IPS DF 4.7 (cell line): Measurements from ENCODE around the gene EXO5.
"Not testable (repeated sequence)": the region's sequence is repeated elsewhere in the genome, so short reads cannot be mapped to it uniquely, and the experiment has no call there.

Source experiments
- DNase-seq: peaks from one replicate; pipeline ENCODE4 v3.0.0-alpha.2; 2013; ENCODE audit warnings: low spot score; ENCODE audit errors: extremely low read depth

Gene EXO5

GRCh38 chr1:40546957-40547356, 38.4 kb downstream of the EXO5 start:
- no peak for DNase-seq

GRCh38 chr1:40553017-40553416, 44.5 kb downstream of the EXO5 start:
- no peak for DNase-seq

- DNase-seq = not testable (repeated sequence)
Measured at GRCh38 chr1:40554807-40555206, 46.2 kb downstream of the EXO5 start.

GRCh38 chr1:40556121-40556520, 47.6 kb downstream of the EXO5 start:
- no peak for DNase-seq

- DNase-seq = not testable (repeated sequence)
Measured at GRCh38 chr1:40558241-40558640, 49.7 kb downstream of the EXO5 start.

GRCh38 chr1:40562185-40562584, 53.6 kb downstream of the EXO5 start:
- no peak for DNase-seq

GRCh38 chr1:40563266-40563665, 54.7 kb downstream of the EXO5 start:
- DNase-seq = no peak

- DNase-seq = no peak
Measured at GRCh38 chr1:40564506-40564905, 55.9 kb downstream of the EXO5 start.

GRCh38 chr1:40564913-40565312, 56.3 kb downstream of the EXO5 start:
- DNase-seq = no peak
